GM12878 (cell line): ENCODE measurements around the gene ARRB2. TPM values are rescaled to one million over a fixed set of nuclear protein-coding genes. Genes with fewer than 3 reads are reported as not detected.

ENCODE experiments used
- ATAC-seq: fragments of 200-7000 bp; cut with Tn5 transposase; 3 replicates; pipeline ENCODE4 v1.9.1; 2020; ENCODE audit warnings: mild to moderate bottlenecking, moderate library complexity
- Bru-seq: library from RNA; stranded (reverse); fragments of 400-500 nt; gene quantifications from one replicate; lab custom pipeline; 2021; lab: Mats Ljungman, UMichigan
- BruChase-seq, 2 experiments: library from RNA; stranded (reverse); fragments of 400-500 nt; gene quantifications; one replicate each; lab custom pipeline; 2021; lab: Mats Ljungman, UMichigan
- BruUV-seq: library from RNA; stranded (reverse); fragments of 400-500 nt; replicated peaks from 2 replicates; lab custom pipeline; 2021; lab: Mats Ljungman, UMichigan
- CTCF ChIA-PET: fragments of 300-600 bp; sonication (Branson Sonifier 250); formaldehyde crosslinking; extraction: SDS; loops from one replicate; lab custom pipeline; 2021; ENCODE audit warnings: inconsistent platforms; lab: Yijun Ruan, JAX
- POLR2A ChIA-PET: fragments of 350-600 bp; formaldehyde crosslinking; extraction: SDS; loops from one replicate; lab custom pipeline; 2021; ENCODE audit warnings: inconsistent platforms; lab: Charles Lee
- RAD21 ChIA-PET: fragments of 300-600 bp; sonication (Branson Sonifier 250); formaldehyde crosslinking; loops from one replicate; lab custom pipeline; 2023; ENCODE audit warnings: antibody characterized with exemption; ENCODE audit not compliant: unreplicated experiment; lab: Charles Lee
- SMC1A ChIA-PET: fragments of 300-600 bp; sonication (Branson Sonifier 250); formaldehyde crosslinking; loops from one replicate; lab custom pipeline; 2023; ENCODE audit not compliant: unreplicated experiment, uncharacterized antibody; lab: Charles Lee
- DNase-seq: peaks from one replicate; pipeline ENCODE4 v3.0.0-alpha.2; 2011; ENCODE audit warnings: low read depth, low spot score
- FAIRE-seq: peaks from 3 replicates; lab custom pipeline; 2011; peaks lifted over from hg19 to GRCh38; lab: Jason Lieb, UNC
- H2AFZ ChIP-seq: 2 replicates; pipeline ENCODE4 v1.6.0; 2011; ENCODE audit warnings: low read depth, low read length, control low read depth; ENCODE audit not compliant: control insufficient read depth
- H3K27ac ChIP-seq: 2 replicates; pipeline ENCODE4 v1.5.1; 2011; ENCODE audit warnings: control low read depth; ENCODE audit not compliant: control insufficient read depth, insufficient read depth
- H3K27me3 ChIP-seq, 2 experiments: replicated peaks in 1 of 2; 2 replicates each; pipeline versions ENCODE4 v1.6.0 to v1.6.1; 2011; ENCODE audit warnings: low read length in 1 of 2; ENCODE audit not compliant: control insufficient read depth in 2 of 2, insufficient read depth in 2 of 2
- H3K36me3 ChIP-seq, 2 experiments: 2 replicates each; pipeline ENCODE4 v1.5.1; 2011; ENCODE audit warnings: low read length in 1 of 2; ENCODE audit not compliant: control insufficient read depth in 2 of 2, insufficient read depth in 2 of 2
- H3K4me1 ChIP-seq: 2 replicates; pipeline ENCODE4 v1.6.1; 2011; ENCODE audit warnings: mild to moderate bottlenecking, low read length, moderate library complexity, mixed read lengths; ENCODE audit not compliant: control insufficient read depth, insufficient read depth
- H3K4me2 ChIP-seq: 2 replicates; pipeline ENCODE4 v1.6.0; 2011; ENCODE audit warnings: control low read depth; ENCODE audit not compliant: control insufficient read depth, insufficient read depth
- H3K4me3 ChIP-seq: fragments of 200-600 bp; sonication (generic); 2 replicates; pipeline ENCODE4 v1.5.1; 2016
- H3K79me2 ChIP-seq: 2 replicates; pipeline ENCODE4 v1.6.0; 2011; ENCODE audit warnings: low read length; ENCODE audit not compliant: control insufficient read depth, insufficient read depth
- H3K9ac ChIP-seq: 2 replicates; pipeline ENCODE4 v1.8.0; 2011; ENCODE audit warnings: low read length, control low read depth, mixed read lengths; ENCODE audit not compliant: control insufficient read depth, insufficient read depth
- H3K9me3 ChIP-seq: replicated peaks from 3 replicates; pipeline ENCODE4 v1.5.1; 2011; ENCODE audit warnings: mild to moderate bottlenecking, low read length; ENCODE audit not compliant: control insufficient read depth, insufficient read depth
- H4K20me1 ChIP-seq: 2 replicates; pipeline ENCODE4 v1.6.0; 2011; ENCODE audit not compliant: control insufficient read depth, insufficient read depth
- CEBPB ChIP-seq, 2 experiments: fragments of 150-350 bp in 1 of 2; IDR thresholded peaks; 2 replicates each; pipeline ENCODE4 v1.6.1; 2012 to 2014; ENCODE audit warnings: low read depth in 2 of 2, low read length in 2 of 2, borderline replicate concordance in 1 of 2, inconsistent platforms in 1 of 2
- ELK1 ChIP-seq: IDR thresholded peaks from 2 replicates; pipeline ENCODE4 v1.6.1; 2012; ENCODE audit warnings: low read depth, low read length, improper control_type of control experiment
- FOS ChIP-seq: IDR thresholded peaks from 3 replicates; pipeline ENCODE4 v1.6.1; 2011; ENCODE audit warnings: borderline replicate concordance; ENCODE audit not compliant: insufficient read length; ENCODE audit errors: extremely low read depth
- IKZF2 ChIP-seq, 2 experiments: fragments of 450-650 bp; IDR thresholded peaks; 2 replicates each; pipeline ENCODE4 v1.6.1; 2017; ENCODE audit warnings: mild to moderate bottlenecking in 2 of 2, moderate library complexity in 2 of 2
- NBN ChIP-seq: fragments of 450-650 bp; IDR thresholded peaks from 2 replicates; pipeline ENCODE4 v1.6.1; 2016
- NFYB ChIP-seq: IDR thresholded peaks from 2 replicates; pipeline ENCODE4 v1.6.1; 2011; ENCODE audit warnings: low read depth, mild to moderate bottlenecking, low read length, improper control_type of control experiment, moderate library complexity; ENCODE audit not compliant: insufficient read depth
- NR2F1 ChIP-seq: fragments of 450-650 bp; conservative IDR thresholded peaks from 2 replicates; pipeline ENCODE4 v1.6.1; 2017; ENCODE audit warnings: mild to moderate bottlenecking
- SRF ChIP-seq, 2 experiments: IDR thresholded peaks; 2 replicates each; pipeline ENCODE4 v1.6.1; 2011; ENCODE audit warnings: low read depth in 2 of 2, low read length in 2 of 2, mild to moderate bottlenecking in 1 of 2, moderate library complexity in 1 of 2
- WGBS: methylation state at CpG from one replicate; pipeline ENCODE4 v1.1.6; 2016; ENCODE audit warnings: low lambda C conversion rate; ENCODE audit not compliant: insufficient replicate concordance, insufficient coverage; ENCODE audit errors: missing lambda C conversion rate; 5-methylcytosine and 5-hydroxymethylcytosine counted together
- in situ Hi-C: fragments of 300-500 bp; cut with MboI; formaldehyde crosslinking; loops from 9 replicates; pipeline ENCODE4 v1.14.3; 2018; ENCODE audit warnings: mixed read lengths
- intact Hi-C: fragments of 100-400 bp; cut with micrococcal nuclease; formaldehyde crosslinking; loops from one replicate; pipeline ENCODE4 v1.14.2; 2022; ENCODE audit not compliant: unreplicated experiment
- long read RNA-seq, 2 experiments: library from polyadenylated mRNA; unstranded; transcript quantifications; one replicate each; pipeline ENCODE4 v2.0.0, GENCODE V29; 2019 to 2020
- polyA minus RNA-seq, 3 experiments: library from RNA; depleted of rRNA, polyadenylated mRNA; stranded (reverse); fragments of >200 nt; gene quantifications; 2 replicates each; pipeline ENCODE4 v1.2.3, GENCODE V29; 2011
- polyA plus RNA-seq, 11 experiments: library from polyadenylated mRNA; depleted of rRNA in 4 of 11; unstranded in 6 of 11; stranded (reverse) in 5 of 11; fragments of >200 nt; fragmentation: Nextera tagmentation in 4 of 11; fragmentation: Illumina TruSeq in 1 of 11; extraction: Ambion mirVana in 4 of 11; extraction: Trizol in 1 of 11; gene quantifications; 1 replicate in 1 of 11; 2 replicates in 10 of 11; pipeline versions ENCODE4 v1.2.1 to v1.2.3, GENCODE V29; 2011 to 2016; ENCODE audit warnings: inconsistent platforms in 2 of 11, missing spikeins in 2 of 11, low read depth in 1 of 11
- total RNA-seq, 4 experiments: library from RNA; depleted of rRNA in 3 of 4; stranded (reverse); fragments of >200 nt in 3 of 4; fragmentation: Illumina TruSeq in 1 of 4; extraction: Trizol in 1 of 4; gene quantifications; 2 replicates each; pipeline versions ENCODE4 v1.2.1 to v1.2.3, GENCODE V29; 2013 to 2021
- TF ChIP-seq, protein P1 (sequence below): fragments of 450-650 bp; IDR thresholded peaks from 2 replicates; pipeline ENCODE4 v1.6.1; 2017; ENCODE audit warnings: borderline replicate concordance
- TF ChIP-seq, protein P2 (sequence below): fragments of 450-650 bp; formaldehyde crosslinking; IDR thresholded peaks from 2 replicates; pipeline ENCODE4 v1.5.0; 2022; ENCODE audit warnings: mild to moderate bottlenecking, missing genetic modification characterization

Gene ARRB2
- 28.7 and 33.9 TPM in 2 replicates for total RNA-seq (2013; cell fraction: nucleolus; rRNA removed)
- total RNA-seq (2014; rRNA removed) = 43.9 and 45.7 TPM in 2 replicates
- 39.8 and 42.7 TPM in 2 replicates for total RNA-seq (2014; rRNA removed; fragmentation: Illumina TruSeq; extraction: Trizol)
- total RNA-seq (2021) = 70.0 and 75.2 TPM in 2 replicates
- 18.2 TPM for polyA plus RNA-seq (2011; ENCODE audit: low read depth)
- 27.3 and 43.5 TPM in 2 replicates for polyA plus RNA-seq (2011; rRNA removed)
- polyA plus RNA-seq (2011; cell fraction: cytosol; rRNA removed) = 48.7 and 59.8 TPM in 2 replicates
- polyA plus RNA-seq (2011; cell fraction: nucleus; rRNA removed) = 81.3 and 85.2 TPM in 2 replicates
- 33.8 and 44.4 TPM in 2 replicates for polyA plus RNA-seq (2012)
- polyA plus RNA-seq (2014; fragmentation: Illumina TruSeq; extraction: Trizol) = 50.3 and 68.4 TPM in 2 replicates
- polyA plus RNA-seq (2014; fragmentation: Nextera tagmentation; extraction: Ambion mirVana) = 1 to 10 TPM; 6.5 to 7.3 TPM
- polyA plus RNA-seq (2014; rRNA removed) = 55.4 and 69.2 TPM in 2 replicates
- 10 to 100 TPM; 29.6 to 31.2 TPM for polyA plus RNA-seq (2016; fragmentation: Nextera tagmentation; extraction: Ambion mirVana)
- 27.4 and 32.8 TPM in 2 replicates for polyA minus RNA-seq (2011; rRNA and poly(A)+ RNA removed)
- 14.8 and 18.0 TPM in 2 replicates for polyA minus RNA-seq (2011; cell fraction: cytosol; rRNA and poly(A)+ RNA removed)
- polyA minus RNA-seq (2011; cell fraction: nucleus; rRNA and poly(A)+ RNA removed) = 13.5 and 18.7 TPM in 2 replicates
- Bru-seq, nascent RNA = percentile 71 among the genes with signal in this experiment
- BruChase-seq, experiment 1, labeled RNA remaining after a 6-hour chase = percentile 88 among the genes with signal in this experiment
- BruChase-seq, experiment 2, labeled RNA remaining after a 2-hour chase = percentile 82 among the genes with signal in this experiment
- long read RNA-seq, experiment 1, transcript ARRB2-216 (14 exons, 1,348 nt) = minor isoform, 5 of 17 reads
- long read RNA-seq, experiment 1, transcript ARRB2-201 (15 exons, 1,895 nt) = major isoform, 8 of 17 reads
- long read RNA-seq, experiment 1, partial matches to known transcripts = 3 of 17 reads
- long read RNA-seq, experiment 1, other reads (novel, unspliced or antisense) = 1 of 17 reads
- long read RNA-seq, experiment 2, partial matches to known transcripts = 0 of 6 reads
- long read RNA-seq, experiment 2, other reads (novel, unspliced or antisense) = 6 of 6 reads

GRCh38 chr17:4709794-4710692, at the start of gene ARRB2:
Gene ARRB2 (plus strand): TSS chr17:4710632. CDS start chr17:4710722, 90 bp downstream.
- no peaks in the 10 kb centered on the region; the same call in 2 of the 3 replicates for H3K9me3 ChIP-seq
- peak within 1 kb of the TSS; percentile 66 for H3K27ac ChIP-seq
- RAD21 ChIA-PET = interaction anchor here (0.6 to 1.7 kb wide), 23 partner anchors 9 to 494 kb away, joined by 3 to 14 read pairs (median 3); partner anchors contain the start of genes CHRNE, GLTPD2, MED11 and MINK1
- DNase-seq (peak; percentile 94), FAIRE-seq (peak; percentile 81), ATAC-seq (peak; percentile 91)
- SMC1A ChIA-PET = interaction anchor here (0.8 to 2.8 kb wide), 8 partner anchors 10 to 289 kb away, joined by 3 to 11 read pairs (median 4); partner anchors contain the start of genes CHRNE and MED11
- CTCF ChIA-PET = interaction anchor here (0.7 to 2.5 kb wide), 16 partner anchors 9 to 199 kb away, joined by 3 to 12 read pairs (median 4); partner anchors contain the start of gene CHRNE
- H3K4me3 ChIP-seq = peak within 1 kb of the TSS; percentile 80
- no peaks in the 10 kb centered on the region; a peak in 1 of 4 replicates for H3K36me3 ChIP-seq
- H3K9ac ChIP-seq = peak within 1 kb of the TSS; percentile 85
- intact Hi-C loops = loop anchor here (1.0 to 5.0 kb wide), 3 partner anchors 21 to 179 kb away; partner anchors contain the start of genes GLTPD2, MED11 and VMO1
- WGBS = under 1% methylated on average over 41 of the region's 67 CpGs
- H3K4me1 ChIP-seq = peaks cover 26% of the 10 kb centered on the region
- POLR2A ChIA-PET = interaction anchor here (0.9 to 3.9 kb wide), 5 partner anchors 9 to 174 kb away, joined by 3 to 23 read pairs (median 6); partner anchors contain the start of gene MED11
- in situ Hi-C loops = loop anchor here (5.0 kb wide), 1 partner anchor 172 kb away; no protein-coding TSS in a partner anchor
- H3K79me2 ChIP-seq = peaks cover 19% of the 10 kb centered on the region
- no TSS peak for BruUV-seq
- no peaks in the 10 kb centered on the region for H4K20me1 ChIP-seq
- peak within 1 kb of the TSS; percentile 96 for H3K4me2 ChIP-seq
- no peaks in the 10 kb centered on the region for H3K27me3 ChIP-seq
- H2AFZ ChIP-seq = peak within 1 kb of the TSS; percentile 84
- TF ChIP-seq ELK1 (no peak), SRF (IDR thresholded peaks at IDR 0.05; ENCODE audit: low read depth in 2 of 2, low read length in 2 of 2) (no peak), CEBPB (IDR thresholded peaks at IDR 0.05; ENCODE audit: borderline replicate concordance in 1 of 2, low read depth in 2 of 2, low read length in 2 of 2) (no peak), FOS (peak; percentile 26), NR2F1 (no peak), NFYB (peak; percentile 86), IKZF2 (IDR thresholded peaks at IDR 0.05) (peak; percentile 82 to 89), NBN (0 out of 2 replicates have a peak, but pooled peaks have one; percentile 81)
- TF ChIP-seq, protein P1, sequence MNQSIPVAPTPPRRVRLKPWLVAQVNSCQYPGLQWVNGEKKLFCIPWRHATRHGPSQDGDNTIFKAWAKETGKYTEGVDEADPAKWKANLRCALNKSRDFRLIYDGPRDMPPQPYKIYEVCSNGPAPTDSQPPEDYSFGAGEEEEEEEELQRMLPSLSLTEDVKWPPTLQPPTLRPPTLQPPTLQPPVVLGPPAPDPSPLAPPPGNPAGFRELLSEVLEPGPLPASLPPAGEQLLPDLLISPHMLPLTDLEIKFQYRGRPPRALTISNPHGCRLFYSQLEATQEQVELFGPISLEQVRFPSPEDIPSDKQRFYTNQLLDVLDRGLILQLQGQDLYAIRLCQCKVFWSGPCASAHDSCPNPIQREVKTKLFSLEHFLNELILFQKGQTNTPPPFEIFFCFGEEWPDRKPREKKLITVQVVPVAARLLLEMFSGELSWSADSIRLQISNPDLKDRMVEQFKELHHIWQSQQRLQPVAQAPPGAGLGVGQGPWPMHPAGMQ = no peak
- TF ChIP-seq, protein P2, sequence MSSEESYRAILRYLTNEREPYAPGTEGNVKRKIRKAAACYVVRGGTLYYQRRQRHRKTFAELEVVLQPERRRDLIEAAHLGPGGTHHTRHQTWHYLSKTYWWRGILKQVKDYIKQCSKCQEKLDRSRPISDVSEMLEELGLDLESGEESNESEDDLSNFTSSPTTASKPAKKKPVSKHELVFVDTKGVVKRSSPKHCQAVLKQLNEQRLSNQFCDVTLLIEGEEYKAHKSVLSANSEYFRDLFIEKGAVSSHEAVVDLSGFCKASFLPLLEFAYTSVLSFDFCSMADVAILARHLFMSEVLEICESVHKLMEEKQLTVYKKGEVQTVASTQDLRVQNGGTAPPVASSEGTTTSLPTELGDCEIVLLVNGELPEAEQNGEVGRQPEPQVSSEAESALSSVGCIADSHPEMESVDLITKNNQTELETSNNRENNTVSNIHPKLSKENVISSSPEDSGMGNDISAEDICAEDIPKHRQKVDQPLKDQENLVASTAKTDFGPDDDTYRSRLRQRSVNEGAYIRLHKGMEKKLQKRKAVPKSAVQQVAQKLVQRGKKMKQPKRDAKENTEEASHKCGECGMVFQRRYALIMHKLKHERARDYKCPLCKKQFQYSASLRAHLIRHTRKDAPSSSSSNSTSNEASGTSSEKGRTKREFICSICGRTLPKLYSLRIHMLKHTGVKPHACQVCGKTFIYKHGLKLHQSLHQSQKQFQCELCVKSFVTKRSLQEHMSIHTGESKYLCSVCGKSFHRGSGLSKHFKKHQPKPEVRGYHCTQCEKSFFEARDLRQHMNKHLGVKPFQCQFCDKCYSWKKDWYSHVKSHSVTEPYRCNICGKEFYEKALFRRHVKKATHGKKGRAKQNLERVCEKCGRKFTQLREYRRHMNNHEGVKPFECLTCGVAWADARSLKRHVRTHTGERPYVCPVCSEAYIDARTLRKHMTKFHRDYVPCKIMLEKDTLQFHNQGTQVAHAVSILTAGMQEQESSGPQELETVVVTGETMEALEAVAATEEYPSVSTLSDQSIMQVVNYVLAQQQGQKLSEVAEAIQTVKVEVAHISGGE (CRISPR knock-in tag) = no peak
